Parathyroid adenoma (tissue), 2 donors: ENCODE data around the gene UTRN.

Experiments
- H2AFZ ChIP-seq: fragments of 300-600 bp; sonication (generic); one replicate; pipeline ENCODE4 v1.7.0; 2017; ENCODE audit warnings: antibody characterized with exemption, mild to moderate bottlenecking
- H3K27ac ChIP-seq: fragments of 300-600 bp; sonication (generic); one replicate; pipeline ENCODE4 v1.7.0; 2017
- H3K27me3 ChIP-seq: fragments of 300-600 bp; sonication (generic); one replicate; pipeline ENCODE4 v1.7.0; 2017; ENCODE audit warnings: low read length; ENCODE audit not compliant: control insufficient read depth, insufficient read depth
- H3K36me3 ChIP-seq: fragments of 300-600 bp; sonication (generic); one replicate; pipeline ENCODE4 v1.7.0; 2017; ENCODE audit warnings: low read length; ENCODE audit not compliant: control insufficient read depth, insufficient read depth
- H3K4me1 ChIP-seq: fragments of 300-600 bp; sonication (generic); one replicate; pipeline ENCODE4 v1.7.0; 2017; ENCODE audit warnings: control low read depth
- H3K4me2 ChIP-seq: fragments of 300-600 bp; sonication (generic); one replicate; pipeline ENCODE4 v1.7.0; 2017; ENCODE audit warnings: low read length
- H3K4me3 ChIP-seq: fragments of 300-600 bp; sonication (generic); one replicate; pipeline ENCODE4 v1.7.0; 2017; ENCODE audit warnings: low read depth, low read length
- H3K79me2 ChIP-seq: fragments of 300-600 bp; sonication (generic); one replicate; pipeline ENCODE4 v1.7.0; 2017; ENCODE audit warnings: control low read depth
- H3K9ac ChIP-seq: fragments of 300-600 bp; sonication (generic); one replicate; pipeline ENCODE4 v1.7.0; 2017; ENCODE audit warnings: mild to moderate bottlenecking
- H3K9me3 ChIP-seq: fragments of 300-600 bp; sonication (generic); one replicate; pipeline ENCODE4 v1.7.0; 2017; ENCODE audit warnings: low read length; ENCODE audit not compliant: control insufficient read depth
- CTCF ChIP-seq: fragments of 300-600 bp; sonication (generic); IDR thresholded peaks from one replicate; pipeline ENCODE4 v1.7.0; 2017; ENCODE audit warnings: antibody characterized with exemption, mild to moderate bottlenecking
- donor health status: primary hyperparathyroidism.

Gene UTRN

GRCh38 chr6:144262470-144263369 lies 22.4 kb upstream of the UTRN start:
- Histone ChIP-seq H3K9ac (no peak overlapping the region), H3K27me3 (no peaks in the 10 kb centered on the region), H3K4me2 (no peak overlapping the region), H3K79me2 (no peaks in the 10 kb centered on the region), H3K4me3 (no peak overlapping the region), H3K4me1 (peaks cover 4% of the 10 kb centered on the region), H3K36me3 (no peaks in the 10 kb centered on the region), H3K27ac (no peak overlapping the region), H3K9me3 (no peaks in the 10 kb centered on the region), H2AFZ (no peak overlapping the region)
- no peak for TF ChIP-seq CTCF

GRCh38 chr6:144263786-144264185 lies 21.3 kb upstream of the UTRN start:
- Histone ChIP-seq H3K9ac (no peak overlapping the region), H2AFZ (no peak overlapping the region), H3K9me3 (no peaks in the 10 kb centered on the region), H3K4me2 (no peak overlapping the region), H3K36me3 (no peaks in the 10 kb centered on the region), H3K27ac (no peak overlapping the region), H3K4me3 (no peak overlapping the region), H3K79me2 (no peaks in the 10 kb centered on the region), H3K4me1 (peaks cover 4% of the 10 kb centered on the region), H3K27me3 (no peaks in the 10 kb centered on the region)
- no peak for TF ChIP-seq CTCF

DNA sequence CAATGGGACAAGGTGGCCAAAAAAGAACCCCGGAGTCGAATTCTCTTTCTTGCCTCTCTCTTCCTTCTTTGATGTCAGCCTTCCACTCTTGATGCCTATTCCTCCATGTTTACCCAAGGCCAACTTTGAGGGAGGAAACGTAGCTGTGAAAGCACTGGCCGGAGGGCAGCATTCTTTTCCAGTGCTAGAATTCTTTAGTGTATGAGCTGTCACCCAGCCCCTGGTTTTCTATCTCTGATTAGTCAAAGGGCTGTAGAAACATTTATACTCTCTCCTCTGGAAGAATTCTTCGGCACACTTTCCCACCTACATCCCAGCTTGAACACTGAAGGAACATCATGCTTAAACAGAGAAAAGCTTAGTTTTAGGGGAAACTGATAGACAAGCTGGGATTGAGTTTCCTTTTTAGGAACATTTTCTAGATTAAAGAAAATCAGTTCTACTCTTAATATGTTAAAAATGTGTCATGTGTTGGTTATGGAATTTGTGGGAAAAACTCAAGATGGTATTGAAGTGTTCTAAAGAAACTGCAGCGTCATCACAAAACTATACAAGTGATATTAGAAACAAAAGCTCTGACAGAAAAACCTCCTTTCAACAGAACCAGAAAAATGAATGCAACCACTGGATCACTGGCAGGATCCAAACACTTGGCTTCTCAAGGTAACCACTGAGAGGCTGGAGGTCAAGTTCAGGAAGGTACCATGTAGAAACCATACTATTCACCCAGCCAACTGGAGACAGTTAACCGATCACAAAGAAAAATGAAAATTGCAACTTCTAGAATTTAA lies 20.7 kb upstream of the UTRN start:
- H3K27ac ChIP-seq: no peak overlapping the region
- H3K4me2 ChIP-seq: no peak overlapping the region
- no peaks in the 10 kb centered on the region for H3K27me3 ChIP-seq
- peaks cover 4% of the 10 kb centered on the region for H3K4me1 ChIP-seq
- no peaks in the 10 kb centered on the region for H3K36me3 ChIP-seq
- no peak overlapping the region for H3K4me3 ChIP-seq
- TF ChIP-seq CTCF: no peak
- no peaks in the 10 kb centered on the region for H3K79me2 ChIP-seq
- no peak overlapping the region for H3K9ac ChIP-seq
- H3K9me3 ChIP-seq: no peaks in the 10 kb centered on the region
- peak overlapping the region; percentile 4 for H2AFZ ChIP-seq

DNA sequence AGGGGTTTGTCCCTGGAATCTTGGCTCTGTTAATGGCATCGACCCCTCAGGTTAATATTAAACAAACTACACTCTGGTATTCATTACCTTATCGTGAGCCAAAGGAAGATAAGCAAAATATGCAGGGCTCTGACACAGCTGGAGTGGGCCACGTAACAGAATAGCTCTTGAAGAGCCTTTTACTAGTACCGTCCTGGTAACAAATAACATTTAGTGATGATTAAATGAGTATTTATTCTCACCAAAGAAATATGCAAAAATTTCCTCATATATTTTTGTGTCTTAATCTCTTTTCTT lies 20.1 kb upstream of the UTRN start:
- no peak overlapping the region for H3K9ac ChIP-seq
- H3K4me2 ChIP-seq: no peak overlapping the region
- no peak overlapping the region for H3K27ac ChIP-seq
- H2AFZ ChIP-seq: no peak overlapping the region
- H3K4me3 ChIP-seq: no peak overlapping the region
- no peak for TF ChIP-seq CTCF
- no peaks in the 10 kb centered on the region for H3K27me3 ChIP-seq
- H3K79me2 ChIP-seq: no peaks in the 10 kb centered on the region
- no peaks in the 10 kb centered on the region for H3K36me3 ChIP-seq
- H3K9me3 ChIP-seq: no peaks in the 10 kb centered on the region
- peaks cover 4% of the 10 kb centered on the region for H3K4me1 ChIP-seq
